Measurements from ENCODE around the gene TRIM66. TPM values are rescaled to one million over a fixed set of nuclear protein-coding genes. Genes with fewer than 3 reads are reported as not detected.

Gene TRIM66
- total and polyA plus RNA-seq, 2 of the 8 experiments (the other 6 are each of a cell fraction or from before 2014, with no cell fraction given), result 3.1 to 3.5 TPM

DNA sequence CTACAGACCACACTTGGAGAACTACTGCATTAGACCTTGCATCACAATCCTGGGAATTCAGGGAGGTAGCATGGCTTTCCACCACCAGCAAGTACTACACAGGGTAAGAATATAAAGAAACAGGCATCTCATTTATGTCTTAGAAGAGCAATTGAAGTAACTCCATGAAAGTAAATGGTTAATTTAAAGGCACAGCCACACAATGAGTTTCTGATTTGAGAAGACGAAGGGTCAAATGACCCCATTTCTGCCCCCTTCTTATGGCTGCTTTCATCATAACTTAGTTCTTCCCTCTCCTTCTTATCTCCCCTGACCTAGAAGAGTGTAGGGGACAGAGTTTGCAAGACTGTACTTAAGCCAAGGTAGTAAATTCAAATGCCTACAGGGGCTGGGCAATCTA is 6.0 kb downstream of the TRIM66 start:
- no peaks in the 10 kb centered on the region for H3K9me3 ChIP-seq (ENCODE audit: insufficient read depth in 2 of 2, low read depth in 1 of 2, low read length in 1 of 2)
- H3K79me2 ChIP-seq (ENCODE audit: control insufficient read depth in 1 of 2, insufficient read depth in 2 of 2, low read length in 2 of 2), result peaks cover 0 to 2% of the 10 kb centered on the region in 2 experiments; a peak in 2 of 4 replicates
- H3K18ac ChIP-seq (ENCODE audit: extremely low read depth, low read length), result no peak overlapping the region
- no peak overlapping the region for H2BK20ac ChIP-seq (ENCODE audit: low read length)
- no peak overlapping the region for H2BK12ac ChIP-seq (ENCODE audit: low read depth, low read length)
- H3K9ac ChIP-seq (replicated peaks in 1 of 4; ENCODE audit: extremely low read depth in 1 of 4, low read depth in 3 of 4, low read length in 3 of 4), result no peak overlapping the region
- H3K23me2 ChIP-seq (ENCODE audit: low read depth, low read length), result no peaks in the 10 kb centered on the region
- no peak overlapping the region for H4K8ac ChIP-seq (ENCODE audit: extremely low read depth, insufficient read depth, low read length)
- no peaks in the 10 kb centered on the region for H3K79me1 ChIP-seq (ENCODE audit: low read depth, low read length)
- no peak overlapping the region for H4K5ac ChIP-seq (ENCODE audit: insufficient read length, low read depth, low read length)
- H2BK120ac ChIP-seq (replicated peaks; ENCODE audit: low read depth, low read length), result no peak overlapping the region
- TF ChIP-seq GTF2F1 (IDR thresholded peaks at IDR 0.05; ENCODE audit: borderline replicate concordance, low read depth, low read length) (no peak), ZNF274 (IDR thresholded peaks at IDR 0.05; ENCODE audit: borderline replicate concordance, extremely low read depth, low read length) (no peak), JUN (IDR thresholded peaks at IDR 0.05; ENCODE audit: low read depth, low read length) (no peak), NANOG (IDR thresholded peaks at IDR 0.05; ENCODE audit: insufficient read depth, low read depth, low read length, poor library complexity, severe bottlenecking) (no peak), CBX5 (IDR thresholded peaks at IDR 0.05; ENCODE audit: low read depth, low read length) (no peak), CHD1 (IDR thresholded peaks at IDR 0.05; ENCODE audit: low read depth, low read length) (no peak), TAF1 (IDR thresholded peaks at IDR 0.05; ENCODE audit: low read depth, low read length) (no peak), CEBPB (IDR thresholded peaks at IDR 0.05; ENCODE audit: low read depth, low read length) (no peak), BCL11A (IDR thresholded peaks at IDR 0.05; ENCODE audit: low read depth in 2 of 2, low read length in 2 of 2) (no peak), PHF8 (conservative IDR thresholded peaks at IDR 0.05; ENCODE audit: low read depth, low read length) (no peak)
- TF ChIP-seq, protein P1, sequence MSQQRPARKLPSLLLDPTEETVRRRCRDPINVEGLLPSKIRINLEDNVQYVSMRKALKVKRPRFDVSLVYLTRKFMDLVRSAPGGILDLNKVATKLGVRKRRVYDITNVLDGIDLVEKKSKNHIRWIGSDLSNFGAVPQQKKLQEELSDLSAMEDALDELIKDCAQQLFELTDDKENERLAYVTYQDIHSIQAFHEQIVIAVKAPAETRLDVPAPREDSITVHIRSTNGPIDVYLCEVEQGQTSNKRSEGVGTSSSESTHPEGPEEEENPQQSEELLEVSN (IDR thresholded peaks at IDR 0.05), result no peak
- no peaks in the 10 kb centered on the region; a peak in 1 of 8 replicates for H3K36me3 ChIP-seq (ENCODE audit: control insufficient read depth in 2 of 4, insufficient read depth in 4 of 4, low read length in 3 of 4)
- CTCF ChIA-PET (ENCODE audit: partially characterized antibody), result no interaction called here
- peaks cover 8 to 14% (median 10%) of the 10 kb centered on the region in 4 experiments; a peak in 6 of 7 replicates for H3K4me1 ChIP-seq (replicated peaks in 1 of 4; ENCODE audit: control insufficient read depth in 3 of 4, insufficient read depth in 4 of 4, low read length in 3 of 4)
- no peak overlapping the region for H3K56ac ChIP-seq (replicated peaks; ENCODE audit: insufficient read length, low read depth, low read length)
- H2AK5ac ChIP-seq (ENCODE audit: low read depth, low read length), result no peak overlapping the region
- H3K23ac ChIP-seq (ENCODE audit: insufficient read length), result no peak overlapping the region
- WGBS, 2 experiments (ENCODE audit: extremely low coverage in 1 of 2, insufficient coverage in 1 of 2, insufficient read length in 1 of 2, insufficient replicate concordance in 2 of 2, low coverage in 1 of 2, low lambda C conversion rate in 2 of 2, missing lambda C conversion rate in 1 of 2), result 72% methylated on average over 1 of the region's 1 CpG; no CpG with 5 or more reads in 1 of the 2 experiments
- H2BK15ac ChIP-seq (ENCODE audit: low read length), result no peak overlapping the region
- DNase-seq (ENCODE audit: low read depth in 1 of 2, low spot score in 2 of 2) (no peak), FAIRE-seq (no peak)
- H3K27me3 ChIP-seq (replicated peaks in 1 of 4; ENCODE audit: control insufficient read depth in 3 of 4, extremely low read depth in 1 of 4, insufficient read depth in 3 of 4, low read length in 3 of 4), result no peaks in the 10 kb centered on the region
- no peak overlapping the region; the same call in 1 of the 2 replicates for H3K27ac ChIP-seq (ENCODE audit: low read depth, low read length)
- 0 out of 2 replicates have a peak overlapping the region, but pooled peaks have one; percentile 6 for H2AFZ ChIP-seq (ENCODE audit: low read length)
- no peak overlapping the region for H4K91ac ChIP-seq (replicated peaks; ENCODE audit: insufficient read length, low read length)
- peak overlapping the region in 1 of 4 experiments; percentile 1; a peak in 1 of 8 replicates for H3K4me3 ChIP-seq (ENCODE audit: extremely low read depth in 1 of 4, insufficient read depth in 2 of 4, low read depth in 3 of 4, low read length in 4 of 4)
- H3K4me2 ChIP-seq (ENCODE audit: insufficient read depth in 1 of 2, low read depth in 2 of 2, low read length in 2 of 2), result peak overlapping the region; percentile 13 to 33; a peak in 2 of 4 replicates
- POLR2A ChIA-PET (ENCODE audit: partially characterized antibody), result interaction anchor here (0.8 to 3.7 kb wide), 2 partner anchors 10 to 12 kb away, joined by 3 to 30 read pairs; no protein-coding TSS in a partner anchor
- no peak overlapping the region for H3K14ac ChIP-seq (ENCODE audit: insufficient read length)
- no peak overlapping the region for H3K4ac ChIP-seq (replicated peaks; ENCODE audit: insufficient read length, low read depth, low read length)
- H2BK5ac ChIP-seq (ENCODE audit: low read depth, low read length), result no peak overlapping the region
- no peaks in the 10 kb centered on the region for H4K20me1 ChIP-seq (replicated peaks in 1 of 2; ENCODE audit: control insufficient read depth in 1 of 2, insufficient read depth in 2 of 2, low read length in 2 of 2)
